ENCODE results near the gene PRSS36. TPM values are rescaled to one million over a fixed set of nuclear protein-coding genes. Genes with fewer than 3 reads are reported as not detected.

The PRSS36 gene
- total and polyA plus RNA-seq, 9 of the 15 experiments (the other 6 are each of a cell fraction or from before 2014, with no cell fraction given): 0.09 to 1.2 (median 0.54) TPM; not detected in 2

GRCh38 chr16:31094088-31094423, 55.8 kb downstream of the PRSS36 start (continued):
- TF ChIP-seq NFIX (CRISPR knock-in tag; IDR thresholded peaks at IDR 0.05; ENCODE audit: low read depth): no peak
- TF ChIP-seq ARID1B (IDR thresholded peaks at IDR 0.05): peak; percentile 20
- no peak for TF ChIP-seq NCOA6 (IDR thresholded peaks at IDR 0.05)
- no peak for TF ChIP-seq TCF7 (IDR thresholded peaks at IDR 0.05; ENCODE audit: borderline replicate concordance)
- TF ChIP-seq ZNF217 (CRISPR knock-in tag; IDR thresholded peaks at IDR 0.05): no peak
- TF ChIP-seq SMARCA5 (IDR thresholded peaks at IDR 0.05): peak; percentile 64; the same call in 1 of the 2 replicates
- TF ChIP-seq ZBTB7A (IDR thresholded peaks at IDR 0.05; ENCODE audit: borderline replicate concordance, control insufficient read depth, low read depth, low read length): no peak
- TF ChIP-seq SIX5 (IDR thresholded peaks at IDR 0.05; ENCODE audit: borderline replicate concordance in 1 of 2, insufficient read depth in 1 of 2, low read depth in 1 of 2, low read length in 2 of 2): no peak
- TF ChIP-seq SRSF9 (IDR thresholded peaks at IDR 0.05; ENCODE audit: borderline replicate concordance, low read depth, low read length): no peak
- TF ChIP-seq NELFE (IDR thresholded peaks at IDR 0.05; ENCODE audit: insufficient read depth, insufficient read length): no peak
- TF ChIP-seq, protein P1, sequence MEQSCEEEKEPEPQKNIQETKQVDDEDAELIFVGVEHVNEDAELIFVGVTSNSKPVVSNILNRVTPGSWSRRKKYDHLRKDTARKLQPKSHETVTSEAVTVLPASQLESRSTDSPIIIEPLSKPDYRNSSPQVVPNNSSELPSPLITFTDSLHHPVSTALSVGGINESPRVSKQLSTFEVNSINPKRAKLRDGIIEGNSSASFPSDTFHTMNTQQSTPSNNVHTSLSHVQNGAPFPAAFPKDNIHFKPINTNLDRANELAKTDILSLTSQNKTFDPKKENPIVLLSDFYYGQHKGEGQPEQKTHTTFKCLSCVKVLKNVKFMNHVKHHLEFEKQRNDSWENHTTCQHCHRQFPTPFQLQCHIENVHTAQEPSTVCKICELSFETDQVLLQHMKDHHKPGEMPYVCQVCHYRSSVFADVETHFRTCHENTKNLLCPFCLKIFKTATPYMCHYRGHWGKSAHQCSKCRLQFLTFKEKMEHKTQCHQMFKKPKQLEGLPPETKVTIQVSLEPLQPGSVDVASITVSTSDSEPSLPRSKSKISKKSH (CRISPR knock-in tag; IDR thresholded peaks at IDR 0.05): no peak

Data from K562 (cell line).